H1 (cell line): ENCODE data around the gene CXCL17. TPM values are rescaled to one million over a fixed set of nuclear protein-coding genes. Genes with fewer than 3 reads are reported as not detected.

Source experiments
- polyA plus RNA-seq, 7 experiments: library from polyadenylated mRNA; depleted of rRNA in 3 of 7; stranded (reverse) in 5 of 7; unstranded in 2 of 7; fragments of >200 nt in 5 of 7; fragments of 200-250 nt in 2 of 7; gene quantifications; 1 replicate in 5 of 7; 2 replicates in 1 of 7; 4 replicates in 1 of 7; pipeline versions ENCODE4 v1.2.1 to v1.2.3, GENCODE V29; 2011 to 2013; ENCODE audit warnings: missing spikeins in 2 of 7, mixed read lengths in 2 of 7
- small RNA-seq: library from polyadenylated mRNA; stranded (forward); fragments of <200 nt; extraction: miRNeasy Mini kit (QIAGEN cat#:217004); gene quantifications from one replicate; pipeline ENCODE3, GENCODE V24; 2013; ENCODE audit not compliant: insufficient read depth
- total RNA-seq: library from RNA; stranded (reverse); fragmentation: NEBNext Ultra II Directional; extraction: Animal tissue kit (Norgen Biotek cat#: 25700); gene quantifications from 2 replicates; pipeline ENCODE4 v1.2.1, GENCODE V29; 2021

CXCL17 gene
- total and polyA plus RNA-seq, 2 of the 8 experiments (the other 6 are each of a cell fraction or from before 2014, with no cell fraction given): not detected

Small RNA genes lying within 50 kb of the gene (small RNA-seq; reads per million reads assigned to genes)
- not detected for gene RNU4-60P

Other genes with a start within 250 kb of the CXCL17 start
- gene DEDD2, start 225.3 kb downstream of the CXCL17 start, total RNA-seq: 32.6 and 37.8 TPM in 2 replicates
- 65.0 and 74.3 TPM in 2 replicates for gene DEDD2, start 225.3 kb downstream of the CXCL17 start, polyA plus RNA-seq (2011; rRNA removed)
- gene ZNF526, start 222.6 kb downstream of the CXCL17 start, total RNA-seq: 13.5 and 14.1 TPM in 2 replicates
- 8.4 and 10.0 TPM in 2 replicates for gene ZNF526, start 222.6 kb downstream of the CXCL17 start, polyA plus RNA-seq (2011; rRNA removed)
- gene GSK3A, start 200.3 kb downstream of the CXCL17 start, total RNA-seq: 54.9 and 55.3 TPM in 2 replicates
- 84.0 and 89.0 TPM in 2 replicates for gene GSK3A, start 200.3 kb downstream of the CXCL17 start, polyA plus RNA-seq (2011; rRNA removed)
- 62.7 and 73.9 TPM in 2 replicates for gene ERF, start 187.8 kb downstream of the CXCL17 start, total RNA-seq
- gene ERF, start 187.8 kb downstream of the CXCL17 start, polyA plus RNA-seq (2011; rRNA removed): 43.7 and 67.6 TPM in 2 replicates
- gene CIC, start 173.7 kb downstream of the CXCL17 start, total RNA-seq: 43.6 and 48.4 TPM in 2 replicates
- gene CIC, start 173.7 kb downstream of the CXCL17 start, polyA plus RNA-seq (2011; rRNA removed): 13.2 and 23.1 TPM in 2 replicates
- 6.7 and 7.2 TPM in 2 replicates for gene PRR19, start 140.8 kb downstream of the CXCL17 start, total RNA-seq
- gene PRR19, start 140.8 kb downstream of the CXCL17 start, polyA plus RNA-seq (2011; rRNA removed): 7.5 and 8.9 TPM in 2 replicates
- gene PAFAH1B3, start 140.3 kb downstream of the CXCL17 start, total RNA-seq: 124 and 132 TPM in 2 replicates
- 248 and 294 TPM in 2 replicates for gene PAFAH1B3, start 140.3 kb downstream of the CXCL17 start, polyA plus RNA-seq (2011; rRNA removed)
- 4.7 and 5.0 TPM in 2 replicates for gene TMEM145, start 129.6 kb downstream of the CXCL17 start, total RNA-seq
- 2.3 and 4.5 TPM in 2 replicates for gene TMEM145, start 129.6 kb downstream of the CXCL17 start, polyA plus RNA-seq (2011; rRNA removed)
- 22.3 and 23.7 TPM in 2 replicates for gene MEGF8, start 117.3 kb downstream of the CXCL17 start, total RNA-seq
- 13.0 and 22.9 TPM in 2 replicates for gene MEGF8, start 117.3 kb downstream of the CXCL17 start, polyA plus RNA-seq (2011; rRNA removed)
- 8.9 and 12.6 TPM in 2 replicates for gene CNFN, start 52.6 kb downstream of the CXCL17 start, total RNA-seq
- gene CNFN, start 52.6 kb downstream of the CXCL17 start, polyA plus RNA-seq (2011; rRNA removed): 31.5 and 54.3 TPM in 2 replicates
- gene LIPE, start 15.6 kb downstream of the CXCL17 start, total RNA-seq: 12.5 and 15.9 TPM in 2 replicates
- gene LIPE, start 15.6 kb downstream of the CXCL17 start, polyA plus RNA-seq (2011; rRNA removed): 8.7 and 17.0 TPM in 2 replicates
- gene CEACAM1, start 85.5 kb upstream of the CXCL17 start, total RNA-seq: 1.8 and 2.0 TPM in 2 replicates
- gene CEACAM1, start 85.5 kb upstream of the CXCL17 start, polyA plus RNA-seq (2011; rRNA removed): 2.0 and 3.6 TPM in 2 replicates
- not detected in 2 replicates for gene CEACAM8, start 152.0 kb upstream of the CXCL17 start, total RNA-seq
- gene CEACAM8, start 152.0 kb upstream of the CXCL17 start, polyA plus RNA-seq (2011; rRNA removed): not detected in 2 replicates